GM12873 (cell line): ENCODE data around the gene DHX29.

Experiments used
- TF ChIP-seq, protein P1 (sequence below): IDR thresholded peaks from 2 replicates; pipeline ENCODE4 v1.5.1; 2012; ENCODE audit warnings: low read depth, mild to moderate bottlenecking, moderate library complexity, low read length, control low read depth; ENCODE audit not compliant: insufficient read depth; ENCODE audit errors: missing control alignments

The DHX29 gene

DNA sequence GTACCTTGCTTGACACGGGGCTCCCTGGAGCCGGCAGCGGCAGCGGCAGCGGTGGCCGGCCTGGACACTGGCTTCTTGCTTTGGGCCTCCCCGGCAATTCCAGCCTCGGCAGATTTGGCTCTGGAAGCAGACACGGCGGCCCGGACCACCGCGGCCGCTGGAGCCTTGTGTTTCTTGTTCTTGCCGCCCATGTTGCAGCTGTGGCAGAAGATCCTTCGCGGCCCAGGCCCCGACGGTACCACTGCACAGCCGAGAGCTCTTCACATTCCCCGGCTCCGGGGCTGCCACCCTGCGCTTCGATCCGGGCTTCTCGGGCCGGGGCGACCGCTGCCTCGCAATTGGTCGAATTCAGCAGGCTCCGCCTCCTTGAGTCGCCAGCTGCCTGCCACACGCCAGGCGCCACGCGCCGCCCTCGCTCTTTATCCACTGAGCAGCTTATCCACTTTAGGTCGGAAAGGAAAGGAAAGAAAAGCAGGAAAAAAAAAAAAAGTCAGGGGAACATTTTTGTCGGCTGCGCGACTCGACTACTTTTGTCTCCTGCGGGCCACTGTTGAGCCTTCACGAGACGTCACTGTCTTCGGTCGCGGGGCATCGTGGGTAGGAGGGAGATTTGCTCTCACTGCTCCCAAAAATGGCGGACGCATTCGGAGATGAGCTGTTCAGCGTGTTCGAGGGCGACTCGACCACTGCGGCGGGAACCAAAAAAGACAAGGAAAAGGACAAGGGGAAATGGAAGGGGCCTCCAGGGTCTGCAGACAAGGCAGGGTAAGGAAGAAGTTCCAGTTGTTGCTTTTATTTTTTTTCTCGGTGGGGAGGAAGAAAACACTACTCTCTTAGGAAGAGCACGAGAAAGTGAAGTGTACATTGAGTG lies at the start of gene DHX29, which contains the start of gene MTREX:
TSS of gene DHX29 (minus strand) at position 312 of the 871 bp plus-strand sequence. CDS start at position 191, 121 bp downstream.
TSS of gene MTREX (plus strand) at position 607 of the 871 bp plus-strand sequence. CDS start at position 632, 25 bp downstream.
- TF ChIP-seq, protein P1, sequence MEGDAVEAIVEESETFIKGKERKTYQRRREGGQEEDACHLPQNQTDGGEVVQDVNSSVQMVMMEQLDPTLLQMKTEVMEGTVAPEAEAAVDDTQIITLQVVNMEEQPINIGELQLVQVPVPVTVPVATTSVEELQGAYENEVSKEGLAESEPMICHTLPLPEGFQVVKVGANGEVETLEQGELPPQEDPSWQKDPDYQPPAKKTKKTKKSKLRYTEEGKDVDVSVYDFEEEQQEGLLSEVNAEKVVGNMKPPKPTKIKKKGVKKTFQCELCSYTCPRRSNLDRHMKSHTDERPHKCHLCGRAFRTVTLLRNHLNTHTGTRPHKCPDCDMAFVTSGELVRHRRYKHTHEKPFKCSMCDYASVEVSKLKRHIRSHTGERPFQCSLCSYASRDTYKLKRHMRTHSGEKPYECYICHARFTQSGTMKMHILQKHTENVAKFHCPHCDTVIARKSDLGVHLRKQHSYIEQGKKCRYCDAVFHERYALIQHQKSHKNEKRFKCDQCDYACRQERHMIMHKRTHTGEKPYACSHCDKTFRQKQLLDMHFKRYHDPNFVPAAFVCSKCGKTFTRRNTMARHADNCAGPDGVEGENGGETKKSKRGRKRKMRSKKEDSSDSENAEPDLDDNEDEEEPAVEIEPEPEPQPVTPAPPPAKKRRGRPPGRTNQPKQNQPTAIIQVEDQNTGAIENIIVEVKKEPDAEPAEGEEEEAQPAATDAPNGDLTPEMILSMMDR: no peak

GRCh38 chr5:55356896-55357295 lies 49.4 kb upstream of the DHX29 start:
- TF ChIP-seq, protein P1: no peak

GRCh38 chr5:55350754-55351153 lies 43.3 kb upstream of the DHX29 start:
- TF ChIP-seq, protein P1: no peak

DNA sequence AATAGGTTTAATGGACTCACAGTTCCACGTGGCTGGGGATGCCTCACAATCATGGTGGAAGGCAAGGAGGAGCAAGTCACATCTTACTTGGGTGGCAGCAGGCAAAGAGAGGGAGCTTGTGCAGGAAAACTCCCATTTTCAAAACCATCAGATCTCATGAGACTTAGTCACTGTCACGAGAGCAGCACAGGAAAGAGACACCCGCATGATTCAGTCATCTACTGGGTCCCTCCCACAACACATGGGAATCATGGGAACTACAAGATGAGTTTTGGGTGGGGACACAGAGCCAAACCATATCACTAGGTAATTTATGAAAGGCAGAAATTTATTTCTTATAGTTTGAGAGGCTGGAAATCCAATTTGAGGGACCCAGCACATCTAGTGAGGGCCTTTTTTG lies 40.3 kb upstream of the DHX29 start:
- TF ChIP-seq, protein P1: no peak

- TF ChIP-seq, protein P1: no peak
Measured at GRCh38 chr5:55345327-55345726, 37.8 kb upstream of the DHX29 start.

- TF ChIP-seq, protein P1: peak; percentile 73
Measured at GRCh38 chr5:55344392-55344992, 37.0 kb upstream of the DHX29 start.

DNA sequence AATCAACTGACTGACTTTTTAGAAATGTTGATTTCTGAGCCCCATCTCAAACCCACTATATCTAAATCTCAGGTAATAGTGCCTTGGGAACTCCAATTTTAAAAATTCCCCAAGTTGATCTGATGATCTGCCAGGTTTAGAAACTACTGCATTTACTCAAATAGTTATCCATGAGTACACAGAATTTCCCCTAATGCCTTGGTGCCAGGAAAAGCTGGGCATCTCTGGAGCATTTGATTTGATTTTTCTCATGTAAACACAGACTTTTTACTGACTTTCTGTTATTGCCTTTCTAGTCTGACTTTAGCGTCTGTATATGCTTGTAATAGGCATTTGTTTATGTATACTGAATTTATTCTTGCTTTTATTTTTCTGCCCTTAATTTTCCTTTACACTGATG lies 36.1 kb upstream of the DHX29 start:
- TF ChIP-seq, protein P1: no peak
